Panc1 (cell line): ENCODE measurements around the gene C1orf159. TPM values are rescaled to one million over a fixed set of nuclear protein-coding genes. Genes with fewer than 3 reads are reported as not detected.

Experiments used
- ATAC-seq: fragments of 200-7000 bp; cut with Tn5 transposase; 2 replicates; pipeline ENCODE4 v1.9.1; 2020; ENCODE audit warnings: mild to moderate bottlenecking, moderate library complexity
- BruUV-seq: library from RNA; stranded (reverse); fragments of 400-500 nt; replicated peaks from 2 replicates; lab custom pipeline; 2021; lab: Mats Ljungman, UMichigan
- CTCF ChIA-PET: fragments of 300-600 bp; sonication (Branson Sonifier 250); formaldehyde crosslinking; loops from one replicate; lab custom pipeline; 2022; ENCODE audit warnings: antibody characterized with exemption; lab: Charles Lee
- POLR2A ChIA-PET: fragments of 300-600 bp; sonication (Branson Sonifier 250); formaldehyde crosslinking; loops from one replicate; lab custom pipeline; 2022; ENCODE audit warnings: antibody characterized with exemption; lab: Charles Lee
- DNase-seq: peaks from one replicate; pipeline ENCODE4 v3.0.0-alpha.2; 2010; ENCODE audit warnings: low read depth, low spot score
- H3K27ac ChIP-seq: 2 replicates; pipeline ENCODE4 v1.5.1; 2011; ENCODE audit warnings: mild to moderate bottlenecking, low read length, inconsistent platforms
- H3K27me3 ChIP-seq: fragments of 200-500 bp; sonication (Bioruptor generic); 2 replicates; pipeline ENCODE4 v1.6.0; 2014; ENCODE audit warnings: low read length, inconsistent platforms; ENCODE audit not compliant: control insufficient read depth, insufficient read depth
- H3K36me3 ChIP-seq: fragments of 200-500 bp; sonication (Bioruptor generic); 2 replicates; pipeline ENCODE4 v1.5.1; 2014; ENCODE audit warnings: inconsistent platforms, mild to moderate bottlenecking, low read length, moderate library complexity; ENCODE audit not compliant: control insufficient read depth, insufficient read depth
- H3K4me1 ChIP-seq: 2 replicates; pipeline ENCODE4 v1.5.1; 2011; ENCODE audit warnings: inconsistent platforms, mild to moderate bottlenecking, low read length, moderate library complexity; ENCODE audit not compliant: control insufficient read depth, insufficient read depth
- H3K4me3 ChIP-seq, 2 experiments: 2 replicates each; pipeline ENCODE4 v1.5.1; 2011 to 2012; ENCODE audit warnings: low read depth in 2 of 2, low read length in 2 of 2, mild to moderate bottlenecking in 2 of 2, inconsistent platforms in 1 of 2, moderate library complexity in 1 of 2
- H3K9me3 ChIP-seq: fragments of 200-500 bp; sonication (Bioruptor generic); 2 replicates; pipeline ENCODE4 v1.5.1; 2014; ENCODE audit warnings: low read depth, mild to moderate bottlenecking, inconsistent platforms, low read length, moderate library complexity; ENCODE audit not compliant: control insufficient read depth, insufficient read depth
- POLR2AphosphoS5 ChIP-seq: IDR thresholded peaks from 2 replicates; pipeline ENCODE4 v1.6.1; 2012; ENCODE audit warnings: mild to moderate bottlenecking, low read depth, low read length, moderate library complexity
- SIN3A ChIP-seq: IDR thresholded peaks from 2 replicates; pipeline ENCODE4 v1.6.1; 2012; ENCODE audit warnings: low read depth, mild to moderate bottlenecking, low read length, moderate library complexity, borderline replicate concordance; ENCODE audit not compliant: insufficient read depth
- TCF7L2 ChIP-seq: IDR thresholded peaks from 2 replicates; pipeline ENCODE4 v1.6.1; 2011; ENCODE audit warnings: mild to moderate bottlenecking, low read depth, low read length, inconsistent platforms
- in situ Hi-C: cut with HindIII; loops from 2 replicates; pipeline ENCODE4 v1.10.0; 2016; ENCODE audit warnings: low sequenced_read_pairs, low pct_unique_long_range_greater_than_20kb
- intact Hi-C: fragments of 100-400 bp; cut with micrococcal nuclease; formaldehyde crosslinking; loops from one replicate; pipeline ENCODE4 v1.10.0; 2022; ENCODE audit not compliant: unreplicated experiment
- total RNA-seq: library from RNA; stranded (reverse); gene quantifications from one replicate; pipeline ENCODE4 v1.2.1, GENCODE V29; 2021; ENCODE audit not compliant: unreplicated experiment
- TF ChIP-seq, protein P1 (sequence below): fragments of 450-650 bp; IDR thresholded peaks from 2 replicates; pipeline ENCODE4 v1.5.1; 2017; ENCODE audit warnings: mild to moderate bottlenecking
- TF ChIP-seq, protein P2 (sequence below), 2 experiments: IDR thresholded peaks; 2 replicates each; pipeline ENCODE4 v1.6.1; 2011 to 2012; ENCODE audit warnings: low read depth in 2 of 2, control low read depth in 1 of 2, low read length in 1 of 2, mild to moderate bottlenecking in 1 of 2, moderate library complexity in 1 of 2; ENCODE audit not compliant: insufficient read depth in 1 of 2

The C1orf159 gene
- total RNA-seq, 1 experiment from 2014 or later = 28.8 TPM

DNA sequence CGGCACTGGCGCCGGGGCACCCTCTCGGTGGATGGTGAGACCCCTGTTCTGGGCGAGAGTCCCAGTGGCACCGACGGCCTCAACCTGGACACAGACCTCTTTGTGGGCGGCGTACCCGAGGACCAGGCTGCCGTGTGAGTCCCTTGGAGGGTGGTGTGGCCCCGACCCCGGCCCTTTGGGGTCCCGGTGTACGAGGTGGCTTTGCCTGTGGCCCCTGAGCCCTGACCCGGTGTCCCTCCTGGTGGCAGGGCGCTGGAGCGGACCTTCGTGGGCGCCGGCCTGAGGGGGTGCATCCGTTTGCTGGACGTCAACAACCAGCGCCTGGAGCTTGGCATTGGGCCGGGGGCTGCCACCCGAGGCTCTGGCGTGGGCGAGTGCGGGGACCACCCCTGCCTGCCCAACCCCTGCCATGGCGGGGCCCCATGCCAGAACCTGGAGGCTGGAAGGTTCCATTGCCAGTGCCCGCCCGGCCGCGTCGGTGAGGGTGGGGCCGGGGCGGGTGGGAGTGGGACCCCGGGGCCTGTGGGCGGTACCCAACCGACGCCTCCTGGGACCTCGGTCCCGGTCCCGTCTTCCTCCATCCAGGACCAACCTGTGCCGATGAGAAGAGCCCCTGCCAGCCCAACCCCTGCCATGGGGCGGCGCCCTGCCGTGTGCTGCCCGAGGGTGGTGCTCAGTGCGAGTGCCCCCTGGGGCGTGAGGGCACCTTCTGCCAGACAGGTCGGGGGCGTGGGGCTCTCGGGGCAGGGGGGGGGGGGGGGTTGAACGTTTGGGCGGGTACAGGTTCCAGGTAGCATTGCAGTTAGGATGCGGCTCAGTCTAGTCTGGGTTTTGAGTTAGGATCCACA lies 66.3 kb downstream of the C1orf159 start:
- in situ Hi-C loops (no loop called here), intact Hi-C loops (no loop called here)
- no peaks in the 10 kb centered on the region for H3K4me1 ChIP-seq
- H3K27me3 ChIP-seq = no peaks in the 10 kb centered on the region
- TF ChIP-seq TCF7L2 = no peak
- TF ChIP-seq, protein P1, sequence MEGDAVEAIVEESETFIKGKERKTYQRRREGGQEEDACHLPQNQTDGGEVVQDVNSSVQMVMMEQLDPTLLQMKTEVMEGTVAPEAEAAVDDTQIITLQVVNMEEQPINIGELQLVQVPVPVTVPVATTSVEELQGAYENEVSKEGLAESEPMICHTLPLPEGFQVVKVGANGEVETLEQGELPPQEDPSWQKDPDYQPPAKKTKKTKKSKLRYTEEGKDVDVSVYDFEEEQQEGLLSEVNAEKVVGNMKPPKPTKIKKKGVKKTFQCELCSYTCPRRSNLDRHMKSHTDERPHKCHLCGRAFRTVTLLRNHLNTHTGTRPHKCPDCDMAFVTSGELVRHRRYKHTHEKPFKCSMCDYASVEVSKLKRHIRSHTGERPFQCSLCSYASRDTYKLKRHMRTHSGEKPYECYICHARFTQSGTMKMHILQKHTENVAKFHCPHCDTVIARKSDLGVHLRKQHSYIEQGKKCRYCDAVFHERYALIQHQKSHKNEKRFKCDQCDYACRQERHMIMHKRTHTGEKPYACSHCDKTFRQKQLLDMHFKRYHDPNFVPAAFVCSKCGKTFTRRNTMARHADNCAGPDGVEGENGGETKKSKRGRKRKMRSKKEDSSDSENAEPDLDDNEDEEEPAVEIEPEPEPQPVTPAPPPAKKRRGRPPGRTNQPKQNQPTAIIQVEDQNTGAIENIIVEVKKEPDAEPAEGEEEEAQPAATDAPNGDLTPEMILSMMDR = no peak
- TF ChIP-seq, protein P2, sequence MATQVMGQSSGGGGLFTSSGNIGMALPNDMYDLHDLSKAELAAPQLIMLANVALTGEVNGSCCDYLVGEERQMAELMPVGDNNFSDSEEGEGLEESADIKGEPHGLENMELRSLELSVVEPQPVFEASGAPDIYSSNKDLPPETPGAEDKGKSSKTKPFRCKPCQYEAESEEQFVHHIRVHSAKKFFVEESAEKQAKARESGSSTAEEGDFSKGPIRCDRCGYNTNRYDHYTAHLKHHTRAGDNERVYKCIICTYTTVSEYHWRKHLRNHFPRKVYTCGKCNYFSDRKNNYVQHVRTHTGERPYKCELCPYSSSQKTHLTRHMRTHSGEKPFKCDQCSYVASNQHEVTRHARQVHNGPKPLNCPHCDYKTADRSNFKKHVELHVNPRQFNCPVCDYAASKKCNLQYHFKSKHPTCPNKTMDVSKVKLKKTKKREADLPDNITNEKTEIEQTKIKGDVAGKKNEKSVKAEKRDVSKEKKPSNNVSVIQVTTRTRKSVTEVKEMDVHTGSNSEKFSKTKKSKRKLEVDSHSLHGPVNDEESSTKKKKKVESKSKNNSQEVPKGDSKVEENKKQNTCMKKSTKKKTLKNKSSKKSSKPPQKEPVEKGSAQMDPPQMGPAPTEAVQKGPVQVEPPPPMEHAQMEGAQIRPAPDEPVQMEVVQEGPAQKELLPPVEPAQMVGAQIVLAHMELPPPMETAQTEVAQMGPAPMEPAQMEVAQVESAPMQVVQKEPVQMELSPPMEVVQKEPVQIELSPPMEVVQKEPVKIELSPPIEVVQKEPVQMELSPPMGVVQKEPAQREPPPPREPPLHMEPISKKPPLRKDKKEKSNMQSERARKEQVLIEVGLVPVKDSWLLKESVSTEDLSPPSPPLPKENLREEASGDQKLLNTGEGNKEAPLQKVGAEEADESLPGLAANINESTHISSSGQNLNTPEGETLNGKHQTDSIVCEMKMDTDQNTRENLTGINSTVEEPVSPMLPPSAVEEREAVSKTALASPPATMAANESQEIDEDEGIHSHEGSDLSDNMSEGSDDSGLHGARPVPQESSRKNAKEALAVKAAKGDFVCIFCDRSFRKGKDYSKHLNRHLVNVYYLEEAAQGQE (IDR thresholded peaks at IDR 0.05; ENCODE audit: insufficient read depth in 1 of 2, low read depth in 2 of 2, low read length in 1 of 2) = no peak
- no peak for TF ChIP-seq SIN3A
- TF ChIP-seq POLR2AphosphoS5 = no peak
- H3K4me3 ChIP-seq = no peak overlapping the region
- H3K9me3 ChIP-seq = no peaks in the 10 kb centered on the region
- ATAC-seq = no peak
- DNase-seq = no peak
- no TSS peak for BruUV-seq
- H3K36me3 ChIP-seq = no peaks in the 10 kb centered on the region; the same call in 1 of the 2 replicates
- H3K27ac ChIP-seq = no peak overlapping the region
- POLR2A ChIA-PET = interaction anchor here (0.6 kb wide), 1 partner anchor 27 kb away, joined by 11 read pairs; no protein-coding TSS in a partner anchor
- CTCF ChIA-PET = no interaction called here

DNA sequence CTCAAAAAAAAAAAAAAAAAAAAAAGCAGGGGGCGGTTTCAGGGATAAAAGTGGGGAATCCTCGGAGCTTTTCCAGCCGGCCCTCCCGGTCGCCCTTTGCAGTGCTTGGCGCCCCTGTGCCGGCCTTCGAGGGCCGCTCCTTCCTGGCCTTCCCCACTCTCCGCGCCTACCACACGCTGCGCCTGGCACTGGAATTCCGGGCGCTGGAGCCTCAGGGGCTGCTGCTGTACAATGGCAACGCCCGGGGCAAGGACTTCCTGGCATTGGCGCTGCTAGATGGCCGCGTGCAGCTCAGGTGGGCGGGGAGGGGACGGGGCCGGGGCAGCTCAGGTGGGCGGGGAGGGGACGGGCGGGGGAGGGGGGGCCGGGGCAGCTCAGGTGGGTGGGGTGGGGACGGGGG lies 67.1 kb downstream of the C1orf159 start:
- H3K36me3 ChIP-seq = no peaks in the 10 kb centered on the region; the same call in 1 of the 2 replicates
- H3K9me3 ChIP-seq = no peaks in the 10 kb centered on the region
- no peak for DNase-seq
- H3K4me3 ChIP-seq = no peak overlapping the region
- no peak for ATAC-seq
- TF ChIP-seq, protein P1 = no peak
- TF ChIP-seq POLR2AphosphoS5 (no peak), SIN3A (no peak), TCF7L2 (no peak)
- TF ChIP-seq, protein P2 (IDR thresholded peaks at IDR 0.05; ENCODE audit: insufficient read depth in 1 of 2, low read depth in 2 of 2, low read length in 1 of 2) = no peak
- no peak overlapping the region for H3K27ac ChIP-seq
- no peaks in the 10 kb centered on the region for H3K4me1 ChIP-seq
- CTCF ChIA-PET = no interaction called here
- H3K27me3 ChIP-seq = no peaks in the 10 kb centered on the region
- POLR2A ChIA-PET = interaction anchor here (0.6 to 0.7 kb wide), 2 partner anchors 17 to 26 kb away, joined by 7 to 11 read pairs; no protein-coding TSS in a partner anchor
- intact Hi-C loops = no loop called here
- no TSS peak for BruUV-seq
- in situ Hi-C loops = no loop called here
